Subcutaneous abdominal adipose tissue (tissue), 5 donors: ENCODE data around the gene SP6.

Experiments used
- H3K27ac ChIP-seq: one replicate; pipeline ENCODE4 v1.7.0; 2013; ENCODE audit warnings: low read depth, mild to moderate bottlenecking, inconsistent platforms, low read length, moderate library complexity
- H3K27me3 ChIP-seq, 5 donors: one replicate each; pipeline ENCODE4 v1.7.0; 2013; ENCODE audit warnings: low read length in 5 of 5, inconsistent platforms in 1 of 5; ENCODE audit not compliant: control insufficient read depth in 5 of 5, insufficient read depth in 4 of 5
- H3K36me3 ChIP-seq, 5 donors: one replicate each; pipeline ENCODE4 v1.7.0; 2013; ENCODE audit warnings: low read length in 5 of 5; ENCODE audit not compliant: control insufficient read depth in 5 of 5, insufficient read depth in 5 of 5
- H3K4me1 ChIP-seq, 5 donors: one replicate each; pipeline ENCODE4 v1.7.0; 2013; ENCODE audit warnings: low read length in 5 of 5, mild to moderate bottlenecking in 3 of 5, moderate library complexity in 1 of 5; ENCODE audit not compliant: control insufficient read depth in 5 of 5, insufficient read depth in 5 of 5
- H3K4me3 ChIP-seq, 5 donors: one replicate each; pipeline ENCODE4 v1.7.0; 2013; ENCODE audit warnings: low read length in 5 of 5, low read depth in 1 of 5
- H3K9ac ChIP-seq, 5 donors: one replicate each; pipeline ENCODE4 v1.7.0; 2013; ENCODE audit warnings: low read length in 5 of 5, mild to moderate bottlenecking in 4 of 5, moderate library complexity in 3 of 5
- H3K9me3 ChIP-seq, 5 donors: one replicate each; pipeline ENCODE4 v1.7.0; 2013; ENCODE audit warnings: low read length in 5 of 5; ENCODE audit not compliant: control insufficient read depth in 5 of 5
- donor health status: healthy.
- donor health status: healthy.
- donor health status: healthy.
- donor health status: healthy.
- donor health status: healthy.

SP6 gene

DNA sequence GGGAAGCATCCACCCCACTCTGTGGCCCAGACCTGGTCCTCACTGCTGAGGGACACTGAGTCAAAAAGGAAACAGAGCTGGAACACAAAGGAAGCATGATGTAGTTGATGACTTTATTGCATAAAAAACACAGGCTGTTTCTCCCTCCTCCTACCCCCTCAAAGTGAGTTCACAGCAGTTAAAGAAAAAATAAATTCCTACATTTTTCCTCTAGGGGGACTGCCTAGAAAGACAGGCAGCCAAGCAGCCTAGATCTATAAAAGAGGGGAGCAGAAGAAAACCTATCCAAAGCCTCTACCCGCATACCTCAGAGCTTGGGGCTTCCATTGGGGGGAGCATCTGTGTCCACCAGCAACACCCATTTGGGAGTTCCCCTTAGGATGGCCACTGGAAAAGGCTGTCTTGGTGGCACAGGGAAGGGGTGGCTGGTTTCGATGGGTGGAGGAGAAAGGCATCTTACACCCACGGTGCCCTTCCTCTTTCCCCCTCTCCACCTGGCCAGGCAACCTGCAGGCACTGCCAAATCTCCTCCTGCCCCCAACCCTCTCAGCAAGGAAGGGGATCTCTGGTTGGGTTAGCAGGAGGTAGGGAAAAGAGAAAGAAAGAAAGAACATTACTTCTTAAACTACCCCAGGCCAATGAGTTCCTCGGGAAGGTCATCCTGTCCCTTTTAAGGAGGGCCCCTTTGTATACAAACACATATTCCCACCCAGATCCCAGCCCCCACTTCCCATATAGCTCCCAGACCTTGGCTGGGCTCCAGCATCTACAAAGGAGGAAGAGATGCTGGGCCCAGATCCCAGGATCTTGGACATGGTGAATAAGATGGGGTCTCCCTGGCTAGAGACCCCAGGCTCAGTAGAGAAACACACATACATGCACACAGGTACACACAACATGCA lies 5.9 kb downstream of the SP6 start:
- no peak overlapping the region for H3K9ac ChIP-seq
- no peaks in the 10 kb centered on the region for H3K36me3 ChIP-seq
- no peaks in the 10 kb centered on the region for H3K9me3 ChIP-seq
- H3K4me3 ChIP-seq = no peak overlapping the region
- peaks cover 28 to 42% (median 37%) of the 10 kb centered on the region in 5 donors for H3K27me3 ChIP-seq
- peaks cover 0 to 27% (median 18%) of the 10 kb centered on the region in 5 donors for H3K4me1 ChIP-seq
- no peak overlapping the region for H3K27ac ChIP-seq

DNA sequence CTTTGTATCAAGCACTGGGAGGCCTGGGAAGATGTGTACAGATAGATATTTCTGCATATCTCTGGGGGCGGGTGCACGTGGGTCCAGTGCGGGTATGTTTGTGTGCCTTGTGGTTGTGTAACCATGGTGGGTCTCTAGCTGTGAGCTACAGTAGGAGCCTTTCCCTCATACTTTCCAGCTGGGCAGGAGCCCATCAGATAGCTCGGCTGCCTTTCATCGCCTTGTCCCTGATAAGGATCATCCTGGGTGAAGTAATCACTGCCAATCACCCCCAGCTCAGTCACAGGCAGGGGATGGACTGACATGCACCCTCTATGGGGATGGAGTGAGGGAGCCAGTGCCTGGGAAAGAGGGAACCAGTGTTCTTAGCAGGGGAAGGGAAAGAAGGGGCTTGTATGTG lies 6.7 kb downstream of the SP6 start:
- Histone ChIP-seq H3K9me3 (no peaks in the 10 kb centered on the region), H3K27me3 (peaks cover 28 to 34% (median 32%) of the 10 kb centered on the region in 5 donors), H3K36me3 (no peaks in the 10 kb centered on the region), H3K9ac (no peak overlapping the region), H3K27ac (no peak overlapping the region), H3K4me1 (peaks cover 0 to 35% (median 27%) of the 10 kb centered on the region in 5 donors), H3K4me3 (no peak overlapping the region)

DNA sequence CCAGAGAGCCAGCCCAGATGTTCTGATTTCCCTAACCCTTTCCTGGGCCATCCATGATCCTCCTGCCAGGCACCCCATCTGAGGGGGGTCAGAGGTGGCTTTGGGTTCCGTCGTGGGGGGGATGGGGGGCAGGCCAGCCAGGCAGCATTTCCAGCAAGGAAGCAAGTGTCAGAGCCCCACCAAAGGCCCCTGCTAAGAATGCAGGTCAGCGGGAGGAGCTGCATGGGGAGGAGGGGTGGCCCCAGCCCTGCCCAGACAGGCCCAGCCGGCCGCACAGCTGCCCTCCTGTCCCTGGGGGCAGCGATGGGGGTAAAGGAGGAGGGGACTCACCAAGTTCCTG lies 7.6 kb downstream of the SP6 start:
- H3K9me3 ChIP-seq = no peaks in the 10 kb centered on the region
- peaks cover 22 to 27% (median 25%) of the 10 kb centered on the region in 5 donors for H3K27me3 ChIP-seq
- peaks cover 0 to 8% (median 4%) of the 10 kb centered on the region in 5 donors for H3K36me3 ChIP-seq
- H3K4me3 ChIP-seq = no peak overlapping the region
- peak overlapping the region in 1 of 5 donors; percentile 1 for H3K9ac ChIP-seq
- H3K27ac ChIP-seq = no peak overlapping the region
- peaks cover 3 to 44% (median 35%) of the 10 kb centered on the region in 5 donors for H3K4me1 ChIP-seq

DNA sequence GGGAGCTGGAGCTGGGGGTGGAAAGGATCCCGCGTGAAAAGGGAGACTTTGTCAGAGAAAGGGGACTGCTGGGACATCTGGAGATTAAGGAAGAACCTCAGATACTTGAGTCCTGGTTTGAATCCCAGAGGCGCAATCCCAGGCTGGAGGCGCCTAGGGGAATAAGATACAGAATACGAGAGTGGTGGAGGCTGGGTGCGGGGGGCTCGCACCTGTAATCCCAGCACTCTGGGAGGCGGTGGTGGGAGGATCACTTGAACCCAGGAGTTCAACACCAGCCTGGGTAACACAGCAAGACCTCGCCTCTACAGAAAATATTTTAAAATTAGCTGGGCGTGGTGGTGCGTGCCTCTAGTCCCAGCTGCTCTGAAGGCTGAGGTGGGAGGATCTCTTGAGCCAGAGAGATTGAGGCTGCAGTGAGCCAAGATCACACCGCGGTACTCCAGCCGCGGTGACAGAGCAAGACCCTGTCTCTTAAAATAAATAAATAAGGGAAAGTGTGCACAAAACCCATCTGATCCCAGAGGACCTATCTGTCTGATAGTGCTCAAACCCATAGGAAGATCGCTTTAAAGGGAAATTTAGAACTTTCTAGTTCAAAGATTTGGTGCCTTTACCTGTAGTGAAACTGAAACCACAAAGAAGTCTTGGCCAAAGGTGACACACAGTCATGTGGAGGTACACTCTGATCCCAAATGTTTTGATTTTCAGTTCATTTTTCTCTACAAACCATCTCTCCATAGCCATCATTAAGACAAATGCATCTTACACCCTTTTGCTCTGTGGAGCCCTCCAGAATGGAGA lies 9.3 kb downstream of the SP6 start:
- peak overlapping the region in 4 of 5 donors; percentile 58 to 93 (median 87) for H3K9ac ChIP-seq
- H3K9me3 ChIP-seq = no peaks in the 10 kb centered on the region
- H3K4me3 ChIP-seq = peak overlapping the region in 4 of 5 donors; percentile 69 to 94 (median 92)
- H3K27me3 ChIP-seq = peaks cover 5 to 12% (median 9%) of the 10 kb centered on the region in 5 donors
- H3K36me3 ChIP-seq = peaks cover 0 to 23% (median 11%) of the 10 kb centered on the region in 5 donors
- H3K4me1 ChIP-seq = peaks cover 12 to 53% (median 46%) of the 10 kb centered on the region in 5 donors
- peak overlapping the region; percentile 84 for H3K27ac ChIP-seq

DNA sequence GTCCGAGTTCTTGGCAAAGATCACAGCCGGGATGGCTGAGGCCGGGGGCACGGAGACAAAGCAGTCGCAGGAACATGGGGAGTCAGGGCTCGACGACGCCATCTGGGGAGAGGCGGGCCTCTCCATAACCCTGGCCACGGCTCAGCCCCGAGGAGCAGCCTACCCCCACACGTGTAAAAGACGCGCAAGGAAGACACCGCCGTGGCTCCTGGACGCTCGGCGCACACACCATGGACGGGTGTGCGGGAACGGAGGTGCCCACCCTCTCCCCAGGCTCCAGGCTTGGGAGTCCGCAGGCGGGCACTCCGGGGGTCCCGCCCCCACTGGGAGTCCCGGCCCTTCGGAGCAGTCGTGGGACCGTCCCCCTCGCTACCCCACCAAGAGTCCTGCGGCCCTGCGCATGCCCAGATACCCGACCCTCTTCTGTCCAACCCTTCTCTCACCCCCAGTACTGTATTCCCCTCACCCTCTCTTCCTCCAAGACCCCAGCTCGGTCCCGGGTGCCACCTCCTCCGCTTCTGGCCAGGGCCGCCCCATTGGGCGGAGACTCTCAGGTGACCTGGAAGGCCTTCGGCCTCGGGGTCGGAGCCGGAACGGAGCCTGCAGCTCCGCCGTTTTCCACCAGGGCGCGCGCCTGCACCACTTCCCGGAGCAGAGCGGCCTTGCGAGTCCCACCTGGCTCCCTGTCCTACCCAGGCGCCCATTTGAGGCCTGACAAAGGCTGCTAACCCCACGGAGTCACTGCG lies 10.0 kb downstream of the SP6 start, which contains the start of gene SCRN2:
Gene SCRN2 (minus strand): TSS at position 532 of the 746 bp plus-strand sequence. CDS start 430 bp downstream, at position 102.
- Histone ChIP-seq H3K4me1 (peaks cover 12 to 61% (median 51%) of the 10 kb centered on the region in 5 donors), H3K4me3 (peak within 1 kb of the TSS; percentile 69 to 94 (median 92)), H3K27me3 (peaks cover 1 to 4% (median 2%) of the 10 kb centered on the region in 5 donors), H3K9ac (peak within 1 kb of the TSS; percentile 58 to 93 (median 86)), H3K27ac (peak within 1 kb of the TSS; percentile 84), H3K9me3 (no peaks in the 10 kb centered on the region), H3K36me3 (peaks cover 0 to 30% (median 19%) of the 10 kb centered on the region in 5 donors)

DNA sequence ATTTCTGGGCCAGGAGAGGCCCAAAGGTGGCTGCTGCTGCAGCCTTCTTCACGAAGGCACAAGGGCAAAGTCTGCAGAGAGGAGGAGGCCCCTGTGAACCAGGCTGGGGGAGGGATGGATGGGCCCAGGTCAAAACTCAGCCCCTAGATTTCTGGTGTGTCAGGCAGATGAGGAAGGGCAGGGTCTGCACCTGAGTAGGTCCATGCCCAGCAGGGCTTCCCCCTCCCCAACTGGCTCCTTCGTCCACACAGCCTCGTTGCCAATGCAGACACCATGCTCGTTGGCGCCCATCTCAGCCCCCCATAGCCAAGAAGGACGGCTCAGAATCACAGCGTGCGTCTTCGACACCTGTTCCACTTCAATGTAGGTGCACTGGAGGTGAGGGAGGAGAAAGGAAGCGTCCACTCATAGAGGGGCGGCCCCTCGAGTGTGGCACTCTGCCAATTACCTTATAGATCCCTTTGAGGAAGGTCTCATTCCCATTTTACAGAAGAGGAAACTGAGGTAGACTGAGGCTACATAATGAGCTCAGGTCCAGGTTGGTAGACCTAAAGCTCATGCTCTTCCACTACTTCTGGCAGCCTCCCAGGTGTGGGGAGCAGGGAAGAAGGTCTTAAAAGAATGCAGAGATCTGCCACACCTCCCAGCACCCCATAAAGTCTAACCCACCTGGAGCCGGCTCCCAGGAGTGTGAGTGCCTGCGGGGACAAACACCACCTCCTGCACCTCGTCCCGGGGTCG lies 10.8 kb downstream of the SP6 start:
- H3K4me1 ChIP-seq = peaks cover 12 to 68% (median 59%) of the 10 kb centered on the region in 5 donors

DNA sequence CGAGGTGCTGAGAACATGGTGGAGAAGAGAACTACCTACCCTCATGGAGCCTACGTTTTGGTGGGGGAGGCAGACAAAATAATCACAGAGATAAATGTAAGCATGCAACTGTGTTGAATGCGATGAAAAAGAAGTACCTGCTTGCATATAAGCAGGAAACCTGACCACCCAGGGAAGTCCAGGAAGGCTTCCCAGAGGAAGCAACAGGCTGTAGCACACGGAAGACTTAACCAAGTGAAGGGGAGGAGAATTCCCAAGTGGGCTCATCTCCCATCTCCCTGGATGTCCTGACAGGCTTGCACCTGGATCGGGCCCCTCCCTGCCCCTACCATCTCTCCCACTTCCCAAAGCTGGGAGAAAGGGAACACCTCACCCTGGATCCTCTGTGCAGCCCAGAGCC lies 11.9 kb downstream of the SP6 start:
- Histone ChIP-seq H3K27ac (peak overlapping the region; percentile 84), H3K36me3 (peaks cover 0 to 39% (median 25%) of the 10 kb centered on the region in 5 donors), H3K9me3 (no peaks in the 10 kb centered on the region), H3K27me3 (no peaks in the 10 kb centered on the region), H3K9ac (no peak overlapping the region), H3K4me1 (peaks cover 18 to 79% (median 70%) of the 10 kb centered on the region in 5 donors), H3K4me3 (peak overlapping the region in 1 of 5 donors; percentile 31)

More for the DNA sequence above, 10.8 kb downstream of the SP6 start:
- H3K9me3 ChIP-seq = no peaks in the 10 kb centered on the region
- peak overlapping the region; percentile 69 to 94 (median 92) for H3K4me3 ChIP-seq
- peaks cover 0 to 2% (median 0%) of the 10 kb centered on the region in 5 donors for H3K27me3 ChIP-seq
- H3K36me3 ChIP-seq = peaks cover 0 to 38% (median 25%) of the 10 kb centered on the region in 5 donors
- peak overlapping the region; percentile 58 to 93 (median 86) for H3K9ac ChIP-seq
- peak overlapping the region; percentile 84 for H3K27ac ChIP-seq

DNA sequence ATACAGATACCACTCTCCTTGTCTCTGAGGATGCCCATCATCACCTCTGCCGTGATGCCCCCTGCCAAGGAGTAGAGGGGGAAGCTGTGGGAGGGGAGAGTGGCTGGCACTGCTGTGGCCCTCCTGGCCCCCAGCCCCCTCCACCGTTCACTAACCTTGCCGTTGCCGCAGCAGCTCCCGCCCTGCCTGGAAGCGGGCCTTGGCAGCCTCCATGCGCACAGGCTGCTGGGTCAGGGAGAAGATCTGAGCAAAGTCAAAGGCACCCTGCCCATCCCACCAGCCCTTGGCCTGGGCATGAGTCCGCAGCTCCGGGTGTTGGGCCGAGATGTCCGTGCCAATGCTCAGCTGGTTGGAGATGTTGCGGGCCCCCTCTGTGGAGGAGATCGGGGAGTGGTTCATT lies 12.3 kb downstream of the SP6 start:
- Histone ChIP-seq H3K27me3 (no peaks in the 10 kb centered on the region), H3K36me3 (peaks cover 0 to 39% (median 25%) of the 10 kb centered on the region in 5 donors), H3K4me3 (peak overlapping the region in 2 of 5 donors; percentile 6 to 31), H3K4me1 (peaks cover 21 to 83% (median 73%) of the 10 kb centered on the region in 5 donors), H3K9me3 (no peaks in the 10 kb centered on the region), H3K27ac (peak overlapping the region; percentile 84), H3K9ac (peak overlapping the region in 3 of 5 donors; percentile 52 to 84 (median 75))
